Caco-2 (cell line): ENCODE results near the gene WIF1. TPM values are rescaled to one million over a fixed set of nuclear protein-coding genes. Genes with fewer than 3 reads are reported as not detected.

Experiments
- BruUV-seq: library from RNA; stranded (reverse); fragments of 400-500 nt; replicated peaks from 2 replicates; lab custom pipeline; 2021; lab: Mats Ljungman, UMichigan
- CTCF ChIA-PET: fragments of 300-600 bp; sonication (Branson Sonifier 250); formaldehyde crosslinking; loops from one replicate; lab custom pipeline; 2022; ENCODE audit warnings: antibody characterized with exemption; lab: Charles Lee
- POLR2A ChIA-PET: fragments of 300-600 bp; sonication (Branson Sonifier 250); formaldehyde crosslinking; loops from one replicate; lab custom pipeline; 2022; ENCODE audit warnings: antibody characterized with exemption; lab: Charles Lee
- DNase-seq, 2 experiments: peaks; one replicate each; pipeline versions ENCODE4 v3.0.0 to v3.0.0-alpha.2; 2020 to 2022
- H3K27me3 ChIP-seq: replicated peaks from 2 replicates; pipeline ENCODE4 v1.6.0; 2011; ENCODE audit warnings: low read length; ENCODE audit not compliant: control insufficient read depth, insufficient read depth
- H3K36me3 ChIP-seq: 2 replicates; pipeline ENCODE4 v1.5.1; 2011; ENCODE audit warnings: low read length; ENCODE audit not compliant: control insufficient read depth, insufficient read depth
- H3K4me1 ChIP-seq: fragments of 250-450 bp; sonication (Bioruptor Pico); 2 replicates; pipeline ENCODE4 v1.5.1; 2020; ENCODE audit warnings: mild to moderate bottlenecking
- H3K4me3 ChIP-seq: 2 replicates; pipeline ENCODE4 v1.5.1; 2011; ENCODE audit warnings: low read depth, mild to moderate bottlenecking, control low read depth, low read length
- H3K9me3 ChIP-seq: fragments of 250-450 bp; sonication (Bioruptor Pico); 2 replicates; pipeline ENCODE4 v1.5.1; 2020; ENCODE audit warnings: mild to moderate bottlenecking, moderate library complexity
- H3K27ac Mint-ChIP-seq: one replicate; pipeline ENCODE4 v1.8.0; 2022; ENCODE audit warnings: mixed read lengths; ENCODE audit not compliant: unreplicated experiment
- H3K27me3 Mint-ChIP-seq: one replicate; pipeline ENCODE4 v1.8.0; 2022; ENCODE audit warnings: mixed read lengths; ENCODE audit not compliant: insufficient read depth, unreplicated experiment
- H3K36me3 Mint-ChIP-seq: one replicate; pipeline ENCODE4 v1.8.0; 2022; ENCODE audit warnings: mild to moderate bottlenecking, mixed read lengths; ENCODE audit not compliant: insufficient read depth, unreplicated experiment
- H3K4me1 Mint-ChIP-seq: one replicate; pipeline ENCODE4 v1.8.0; 2022; ENCODE audit warnings: low read depth, mixed read lengths; ENCODE audit not compliant: unreplicated experiment
- H3K4me3 Mint-ChIP-seq: one replicate; pipeline ENCODE4 v1.8.0; 2022; ENCODE audit warnings: mild to moderate bottlenecking, moderate library complexity, mixed read lengths; ENCODE audit not compliant: unreplicated experiment
- H3K9me3 Mint-ChIP-seq: one replicate; pipeline ENCODE4 v1.8.0; 2022; ENCODE audit warnings: mixed read lengths; ENCODE audit not compliant: unreplicated experiment
- CTCF ChIP-seq, 2 experiments: fragments of 200-600 bp in 1 of 2; IDR thresholded peaks; 1 replicate in 1 of 2; 2 replicates in 1 of 2; pipeline versions ENCODE4 v1.5.1 to v1.8.0; 2011 to 2022; ENCODE audit warnings: antibody characterized with exemption in 1 of 2, control low read depth in 1 of 2, inconsistent platforms in 1 of 2, low read depth in 1 of 2, low read length in 1 of 2, mild to moderate bottlenecking in 1 of 2, moderate library complexity in 1 of 2; ENCODE audit not compliant: insufficient read depth in 1 of 2, severe bottlenecking in 1 of 2, unreplicated experiment in 1 of 2
- intact Hi-C: fragments of 100-400 bp; cut with micrococcal nuclease; formaldehyde crosslinking; loops from one replicate; pipeline ENCODE4 v1.10.0; 2022; ENCODE audit not compliant: unreplicated experiment
- total RNA-seq: library from RNA; stranded (reverse); gene quantifications from 2 replicates; pipeline ENCODE4 v1.2.3, GENCODE V29; 2022

The WIF1 gene
- total RNA-seq, 1 experiment from 2014 or later = not detected

- CTCF ChIA-PET = no interaction called here
- intact Hi-C loops = no loop called here
- Mint-ChIP-seq H3K9me3 (no peaks in the 10 kb centered on the region), H3K27me3 (peaks cover 3% of the 10 kb centered on the region), H3K4me1 (no peaks in the 10 kb centered on the region), H3K27ac (no peak overlapping the region), H3K4me3 (no peak overlapping the region), H3K36me3 (no peaks in the 10 kb centered on the region)
- Histone ChIP-seq H3K4me1 (no peaks in the 10 kb centered on the region), H3K4me3 (no peak overlapping the region), H3K27me3 (no peaks in the 10 kb centered on the region), H3K36me3 (no peaks in the 10 kb centered on the region), H3K9me3 (no peaks in the 10 kb centered on the region)
- POLR2A ChIA-PET = no interaction called here
- DNase-seq = no peak
- TF ChIP-seq CTCF (IDR thresholded peaks at IDR 0.05; ENCODE audit: insufficient read depth in 1 of 2, low read depth in 1 of 2, low read length in 1 of 2, severe bottlenecking in 1 of 2, unreplicated experiment in 1 of 2) = no peak
- BruUV-seq = no TSS peak
These were observed 30.9 kb upstream of the WIF1 start for GRCh38 chr12:65152012-65152411.

GRCh38 chr12:65147312-65147905 lies 26.3 kb upstream of the WIF1 start:
- Mint-ChIP-seq H3K27ac (no peak overlapping the region), H3K4me1 (no peaks in the 10 kb centered on the region), H3K4me3 (no peak overlapping the region), H3K36me3 (no peaks in the 10 kb centered on the region), H3K9me3 (no peaks in the 10 kb centered on the region), H3K27me3 (peaks cover 11% of the 10 kb centered on the region)
- no peak for TF ChIP-seq CTCF (IDR thresholded peaks at IDR 0.05; ENCODE audit: insufficient read depth in 1 of 2, low read depth in 1 of 2, low read length in 1 of 2, severe bottlenecking in 1 of 2, unreplicated experiment in 1 of 2)
- intact Hi-C loops = no loop called here
- H3K4me3 ChIP-seq = no peak overlapping the region
- no TSS peak for BruUV-seq
- DNase-seq = no peak
- no peaks in the 10 kb centered on the region for H3K4me1 ChIP-seq
- H3K36me3 ChIP-seq = no peaks in the 10 kb centered on the region
- H3K27me3 ChIP-seq = no peaks in the 10 kb centered on the region
- CTCF ChIA-PET = interaction anchor here (0.6 kb wide), 1 partner anchor 338 kb away, joined by 4 read pairs; no protein-coding TSS in a partner anchor
- no peaks in the 10 kb centered on the region for H3K9me3 ChIP-seq
- POLR2A ChIA-PET = interaction anchor here (0.5 to 0.6 kb wide), 2 partner anchors 21 to 35 kb away, joined by 4 to 9 read pairs; no protein-coding TSS in a partner anchor

GRCh38 chr12:65140738-65141137 lies 19.6 kb upstream of the WIF1 start:
- H3K36me3 ChIP-seq = no peaks in the 10 kb centered on the region
- intact Hi-C loops = no loop called here
- CTCF ChIA-PET = no interaction called here
- H3K9me3 ChIP-seq = peaks cover 6% of the 10 kb centered on the region; the same call in 1 of the 2 replicates
- TF ChIP-seq CTCF (IDR thresholded peaks at IDR 0.05; ENCODE audit: insufficient read depth in 1 of 2, low read depth in 1 of 2, low read length in 1 of 2, severe bottlenecking in 1 of 2, unreplicated experiment in 1 of 2) = no peak
- Mint-ChIP-seq H3K27me3 (peaks cover 25% of the 10 kb centered on the region), H3K4me3 (no peak overlapping the region), H3K27ac (no peak overlapping the region), H3K36me3 (peaks cover 5% of the 10 kb centered on the region), H3K9me3 (peaks cover 9% of the 10 kb centered on the region), H3K4me1 (no peaks in the 10 kb centered on the region)
- H3K4me3 ChIP-seq = no peak overlapping the region
- POLR2A ChIA-PET = no interaction called here
- no peaks in the 10 kb centered on the region for H3K27me3 ChIP-seq
- no TSS peak for BruUV-seq
- no peak for DNase-seq
- no peaks in the 10 kb centered on the region for H3K4me1 ChIP-seq
